ENCODE data around the gene EPB41L1.

The EPB41L1 gene

DNA sequence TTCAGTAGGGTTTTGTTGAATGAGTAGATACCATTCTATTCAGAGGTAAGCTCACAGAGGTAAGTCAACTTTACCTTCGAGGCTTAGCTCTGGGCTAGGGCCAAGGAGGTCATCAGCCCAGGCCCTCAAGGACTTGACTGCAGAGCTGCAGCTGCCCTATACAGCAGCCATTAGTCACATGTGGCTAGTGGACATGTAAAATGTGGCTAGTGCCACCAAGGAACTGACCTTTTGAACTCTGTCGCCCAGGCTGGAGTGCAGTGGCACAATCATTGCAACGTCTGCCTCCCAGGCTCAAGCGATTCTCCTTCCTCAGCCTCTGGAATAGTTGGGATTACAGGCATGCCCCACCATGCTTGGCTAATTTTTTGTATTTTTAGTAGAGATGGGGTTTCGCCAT is 47.9 kb upstream of the EPB41L1 start:
- no peaks in the 10 kb centered on the region for H3K9me3 ChIP-seq (ENCODE audit: control insufficient read depth, insufficient read depth, low read depth, low read length)
- ChIA-PET POLR2A (interaction anchor here (1.3 kb wide), 1 partner anchor 20 kb away, joined by 3 read pairs; no protein-coding TSS in a partner anchor), CTCF (interaction anchor here (0.6 to 2.3 kb wide), 3 partner anchors 31 to 99 kb away, joined by 3 to 6 read pairs (median 4); no protein-coding TSS in a partner anchor)
- no peaks in the 10 kb centered on the region for H3K36me3 ChIP-seq (ENCODE audit: control insufficient read depth in 2 of 2, insufficient read depth in 1 of 2, low read length in 2 of 2)
- no peak overlapping the region for H3K27ac ChIP-seq (ENCODE audit: extremely low read depth, low read depth, low read length)
- no peak overlapping the region for H3K4me3 ChIP-seq (ENCODE audit: low read depth, low read length)
- no peaks in the 10 kb centered on the region for H3K4me1 ChIP-seq (ENCODE audit: control insufficient read depth, insufficient read depth, low read length)
- TF ChIP-seq ZNF221 (tag by site-specific recombination; IDR thresholded peaks at IDR 0.05; ENCODE audit: borderline replicate concordance) = no peak
- TF ChIP-seq, protein P1, sequence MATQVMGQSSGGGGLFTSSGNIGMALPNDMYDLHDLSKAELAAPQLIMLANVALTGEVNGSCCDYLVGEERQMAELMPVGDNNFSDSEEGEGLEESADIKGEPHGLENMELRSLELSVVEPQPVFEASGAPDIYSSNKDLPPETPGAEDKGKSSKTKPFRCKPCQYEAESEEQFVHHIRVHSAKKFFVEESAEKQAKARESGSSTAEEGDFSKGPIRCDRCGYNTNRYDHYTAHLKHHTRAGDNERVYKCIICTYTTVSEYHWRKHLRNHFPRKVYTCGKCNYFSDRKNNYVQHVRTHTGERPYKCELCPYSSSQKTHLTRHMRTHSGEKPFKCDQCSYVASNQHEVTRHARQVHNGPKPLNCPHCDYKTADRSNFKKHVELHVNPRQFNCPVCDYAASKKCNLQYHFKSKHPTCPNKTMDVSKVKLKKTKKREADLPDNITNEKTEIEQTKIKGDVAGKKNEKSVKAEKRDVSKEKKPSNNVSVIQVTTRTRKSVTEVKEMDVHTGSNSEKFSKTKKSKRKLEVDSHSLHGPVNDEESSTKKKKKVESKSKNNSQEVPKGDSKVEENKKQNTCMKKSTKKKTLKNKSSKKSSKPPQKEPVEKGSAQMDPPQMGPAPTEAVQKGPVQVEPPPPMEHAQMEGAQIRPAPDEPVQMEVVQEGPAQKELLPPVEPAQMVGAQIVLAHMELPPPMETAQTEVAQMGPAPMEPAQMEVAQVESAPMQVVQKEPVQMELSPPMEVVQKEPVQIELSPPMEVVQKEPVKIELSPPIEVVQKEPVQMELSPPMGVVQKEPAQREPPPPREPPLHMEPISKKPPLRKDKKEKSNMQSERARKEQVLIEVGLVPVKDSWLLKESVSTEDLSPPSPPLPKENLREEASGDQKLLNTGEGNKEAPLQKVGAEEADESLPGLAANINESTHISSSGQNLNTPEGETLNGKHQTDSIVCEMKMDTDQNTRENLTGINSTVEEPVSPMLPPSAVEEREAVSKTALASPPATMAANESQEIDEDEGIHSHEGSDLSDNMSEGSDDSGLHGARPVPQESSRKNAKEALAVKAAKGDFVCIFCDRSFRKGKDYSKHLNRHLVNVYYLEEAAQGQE (tag by site-specific recombination; IDR thresholded peaks at IDR 0.05) = no peak
- no peak for TF ChIP-seq ZNF354C (tag by site-specific recombination; IDR thresholded peaks at IDR 0.05; ENCODE audit: borderline replicate concordance, low read depth)
- no peak for TF ChIP-seq PRDM1 (tag by site-specific recombination; IDR thresholded peaks at IDR 0.05)
- TF ChIP-seq, protein P2, sequence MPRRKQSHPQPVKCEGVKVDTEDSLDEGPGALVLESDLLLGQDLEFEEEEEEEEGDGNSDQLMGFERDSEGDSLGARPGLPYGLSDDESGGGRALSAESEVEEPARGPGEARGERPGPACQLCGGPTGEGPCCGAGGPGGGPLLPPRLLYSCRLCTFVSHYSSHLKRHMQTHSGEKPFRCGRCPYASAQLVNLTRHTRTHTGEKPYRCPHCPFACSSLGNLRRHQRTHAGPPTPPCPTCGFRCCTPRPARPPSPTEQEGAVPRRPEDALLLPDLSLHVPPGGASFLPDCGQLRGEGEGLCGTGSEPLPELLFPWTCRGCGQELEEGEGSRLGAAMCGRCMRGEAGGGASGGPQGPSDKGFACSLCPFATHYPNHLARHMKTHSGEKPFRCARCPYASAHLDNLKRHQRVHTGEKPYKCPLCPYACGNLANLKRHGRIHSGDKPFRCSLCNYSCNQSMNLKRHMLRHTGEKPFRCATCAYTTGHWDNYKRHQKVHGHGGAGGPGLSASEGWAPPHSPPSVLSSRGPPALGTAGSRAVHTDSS (tag by site-specific recombination; IDR thresholded peaks at IDR 0.05) = no peak
- no peak for TF ChIP-seq ZNF416 (tag by site-specific recombination; IDR thresholded peaks at IDR 0.05)
- TF ChIP-seq, protein P3, sequence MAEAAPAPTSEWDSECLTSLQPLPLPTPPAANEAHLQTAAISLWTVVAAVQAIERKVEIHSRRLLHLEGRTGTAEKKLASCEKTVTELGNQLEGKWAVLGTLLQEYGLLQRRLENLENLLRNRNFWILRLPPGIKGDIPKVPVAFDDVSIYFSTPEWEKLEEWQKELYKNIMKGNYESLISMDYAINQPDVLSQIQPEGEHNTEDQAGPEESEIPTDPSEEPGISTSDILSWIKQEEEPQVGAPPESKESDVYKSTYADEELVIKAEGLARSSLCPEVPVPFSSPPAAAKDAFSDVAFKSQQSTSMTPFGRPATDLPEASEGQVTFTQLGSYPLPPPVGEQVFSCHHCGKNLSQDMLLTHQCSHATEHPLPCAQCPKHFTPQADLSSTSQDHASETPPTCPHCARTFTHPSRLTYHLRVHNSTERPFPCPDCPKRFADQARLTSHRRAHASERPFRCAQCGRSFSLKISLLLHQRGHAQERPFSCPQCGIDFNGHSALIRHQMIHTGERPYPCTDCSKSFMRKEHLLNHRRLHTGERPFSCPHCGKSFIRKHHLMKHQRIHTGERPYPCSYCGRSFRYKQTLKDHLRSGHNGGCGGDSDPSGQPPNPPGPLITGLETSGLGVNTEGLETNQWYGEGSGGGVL (tag by site-specific recombination; IDR thresholded peaks at IDR 0.05) = no peak
- no peak for TF ChIP-seq HOXD13 (CRISPR knock-in tag; IDR thresholded peaks at IDR 0.05; ENCODE audit: borderline replicate concordance)
- no peak for TF ChIP-seq ZNF16 (tag by site-specific recombination; IDR thresholded peaks at IDR 0.05; ENCODE audit: low read depth)
- no peak for TF ChIP-seq SP7 (tag by site-specific recombination; IDR thresholded peaks at IDR 0.05)
- no peak for TF ChIP-seq ZNF274 (IDR thresholded peaks at IDR 0.05; ENCODE audit: low read length)
- no peak for TF ChIP-seq ZNF274 (tag by site-specific recombination; IDR thresholded peaks at IDR 0.05; ENCODE audit: borderline replicate concordance)
- TF ChIP-seq, protein P4, sequence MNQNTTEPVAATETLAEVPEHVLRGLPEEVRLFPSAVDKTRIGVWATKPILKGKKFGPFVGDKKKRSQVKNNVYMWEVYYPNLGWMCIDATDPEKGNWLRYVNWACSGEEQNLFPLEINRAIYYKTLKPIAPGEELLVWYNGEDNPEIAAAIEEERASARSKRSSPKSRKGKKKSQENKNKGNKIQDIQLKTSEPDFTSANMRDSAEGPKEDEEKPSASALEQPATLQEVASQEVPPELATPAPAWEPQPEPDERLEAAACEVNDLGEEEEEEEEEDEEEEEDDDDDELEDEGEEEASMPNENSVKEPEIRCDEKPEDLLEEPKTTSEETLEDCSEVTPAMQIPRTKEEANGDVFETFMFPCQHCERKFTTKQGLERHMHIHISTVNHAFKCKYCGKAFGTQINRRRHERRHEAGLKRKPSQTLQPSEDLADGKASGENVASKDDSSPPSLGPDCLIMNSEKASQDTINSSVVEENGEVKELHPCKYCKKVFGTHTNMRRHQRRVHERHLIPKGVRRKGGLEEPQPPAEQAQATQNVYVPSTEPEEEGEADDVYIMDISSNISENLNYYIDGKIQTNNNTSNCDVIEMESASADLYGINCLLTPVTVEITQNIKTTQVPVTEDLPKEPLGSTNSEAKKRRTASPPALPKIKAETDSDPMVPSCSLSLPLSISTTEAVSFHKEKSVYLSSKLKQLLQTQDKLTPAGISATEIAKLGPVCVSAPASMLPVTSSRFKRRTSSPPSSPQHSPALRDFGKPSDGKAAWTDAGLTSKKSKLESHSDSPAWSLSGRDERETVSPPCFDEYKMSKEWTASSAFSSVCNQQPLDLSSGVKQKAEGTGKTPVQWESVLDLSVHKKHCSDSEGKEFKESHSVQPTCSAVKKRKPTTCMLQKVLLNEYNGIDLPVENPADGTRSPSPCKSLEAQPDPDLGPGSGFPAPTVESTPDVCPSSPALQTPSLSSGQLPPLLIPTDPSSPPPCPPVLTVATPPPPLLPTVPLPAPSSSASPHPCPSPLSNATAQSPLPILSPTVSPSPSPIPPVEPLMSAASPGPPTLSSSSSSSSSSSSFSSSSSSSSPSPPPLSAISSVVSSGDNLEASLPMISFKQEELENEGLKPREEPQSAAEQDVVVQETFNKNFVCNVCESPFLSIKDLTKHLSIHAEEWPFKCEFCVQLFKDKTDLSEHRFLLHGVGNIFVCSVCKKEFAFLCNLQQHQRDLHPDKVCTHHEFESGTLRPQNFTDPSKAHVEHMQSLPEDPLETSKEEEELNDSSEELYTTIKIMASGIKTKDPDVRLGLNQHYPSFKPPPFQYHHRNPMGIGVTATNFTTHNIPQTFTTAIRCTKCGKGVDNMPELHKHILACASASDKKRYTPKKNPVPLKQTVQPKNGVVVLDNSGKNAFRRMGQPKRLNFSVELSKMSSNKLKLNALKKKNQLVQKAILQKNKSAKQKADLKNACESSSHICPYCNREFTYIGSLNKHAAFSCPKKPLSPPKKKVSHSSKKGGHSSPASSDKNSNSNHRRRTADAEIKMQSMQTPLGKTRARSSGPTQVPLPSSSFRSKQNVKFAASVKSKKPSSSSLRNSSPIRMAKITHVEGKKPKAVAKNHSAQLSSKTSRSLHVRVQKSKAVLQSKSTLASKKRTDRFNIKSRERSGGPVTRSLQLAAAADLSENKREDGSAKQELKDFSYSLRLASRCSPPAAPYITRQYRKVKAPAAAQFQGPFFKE (tag by site-specific recombination; IDR thresholded peaks at IDR 0.05; ENCODE audit: borderline replicate concordance) = no peak
- TF ChIP-seq, protein P5, sequence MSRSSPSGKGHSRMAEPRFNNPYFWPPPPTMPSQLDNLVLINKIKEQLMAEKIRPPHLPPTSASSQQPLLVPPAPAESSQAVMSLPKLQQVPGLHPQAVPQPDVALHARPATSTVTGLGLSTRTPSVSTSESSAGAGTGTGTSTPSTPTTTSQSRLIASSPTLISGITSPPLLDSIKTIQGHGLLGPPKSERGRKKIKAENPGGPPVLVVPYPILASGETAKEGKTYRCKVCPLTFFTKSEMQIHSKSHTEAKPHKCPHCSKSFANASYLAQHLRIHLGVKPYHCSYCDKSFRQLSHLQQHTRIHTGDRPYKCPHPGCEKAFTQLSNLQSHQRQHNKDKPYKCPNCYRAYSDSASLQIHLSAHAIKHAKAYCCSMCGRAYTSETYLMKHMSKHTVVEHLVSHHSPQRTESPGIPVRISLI (tag by site-specific recombination; IDR thresholded peaks at IDR 0.05) = no peak
- TF ChIP-seq HOXA7 (CRISPR knock-in tag; IDR thresholded peaks at IDR 0.05; ENCODE audit: borderline replicate concordance) = no peak
- no peak for TF ChIP-seq KLF7 (tag by site-specific recombination; IDR thresholded peaks at IDR 0.05; ENCODE audit: borderline replicate concordance)
- TF ChIP-seq, protein P6, sequence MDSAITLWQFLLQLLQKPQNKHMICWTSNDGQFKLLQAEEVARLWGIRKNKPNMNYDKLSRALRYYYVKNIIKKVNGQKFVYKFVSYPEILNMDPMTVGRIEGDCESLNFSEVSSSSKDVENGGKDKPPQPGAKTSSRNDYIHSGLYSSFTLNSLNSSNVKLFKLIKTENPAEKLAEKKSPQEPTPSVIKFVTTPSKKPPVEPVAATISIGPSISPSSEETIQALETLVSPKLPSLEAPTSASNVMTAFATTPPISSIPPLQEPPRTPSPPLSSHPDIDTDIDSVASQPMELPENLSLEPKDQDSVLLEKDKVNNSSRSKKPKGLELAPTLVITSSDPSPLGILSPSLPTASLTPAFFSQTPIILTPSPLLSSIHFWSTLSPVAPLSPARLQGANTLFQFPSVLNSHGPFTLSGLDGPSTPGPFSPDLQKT (IDR thresholded peaks at IDR 0.05; ENCODE audit: borderline replicate concordance, low read depth, low read length) = no peak
- no peak for TF ChIP-seq ZNF211 (tag by site-specific recombination; IDR thresholded peaks at IDR 0.05; ENCODE audit: low read depth)
- TF ChIP-seq ZNF510 (tag by site-specific recombination; IDR thresholded peaks at IDR 0.05; ENCODE audit: insufficient replicate concordance) = no peak
- TF ChIP-seq, protein P7, sequence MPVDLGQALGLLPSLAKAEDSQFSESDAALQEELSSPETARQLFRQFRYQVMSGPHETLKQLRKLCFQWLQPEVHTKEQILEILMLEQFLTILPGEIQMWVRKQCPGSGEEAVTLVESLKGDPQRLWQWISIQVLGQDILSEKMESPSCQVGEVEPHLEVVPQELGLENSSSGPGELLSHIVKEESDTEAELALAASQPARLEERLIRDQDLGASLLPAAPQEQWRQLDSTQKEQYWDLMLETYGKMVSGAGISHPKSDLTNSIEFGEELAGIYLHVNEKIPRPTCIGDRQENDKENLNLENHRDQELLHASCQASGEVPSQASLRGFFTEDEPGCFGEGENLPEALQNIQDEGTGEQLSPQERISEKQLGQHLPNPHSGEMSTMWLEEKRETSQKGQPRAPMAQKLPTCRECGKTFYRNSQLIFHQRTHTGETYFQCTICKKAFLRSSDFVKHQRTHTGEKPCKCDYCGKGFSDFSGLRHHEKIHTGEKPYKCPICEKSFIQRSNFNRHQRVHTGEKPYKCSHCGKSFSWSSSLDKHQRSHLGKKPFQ (tag by site-specific recombination; IDR thresholded peaks at IDR 0.05) = no peak
